Activated naive CD4-positive, alpha-beta T cell treated with anti-CD3 and anti-CD28 coated beads, Interleukin-2, amount 10 ng/mL, durations not matched to agents 7 days and 5 days (primary cell): Measurements from ENCODE around the gene VPS29.
"Not testable (repeated sequence)": the region's sequence is repeated elsewhere in the genome, so short reads cannot be mapped to it uniquely, and the experiment has no call there.

Experiments used
- CTCF ChIA-PET: fragments of 350-600 bp; sonication (Branson Sonifier 250); formaldehyde crosslinking; loops from one replicate; lab custom pipeline; 2021; ENCODE audit warnings: antibody characterized with exemption; lab: Charles Lee
- DNase-seq: peaks from one replicate; pipeline ENCODE4 v3.0.0-alpha.2; 2020
- H3K27ac Mint-ChIP-seq: one replicate; pipeline ENCODE4 v1.8.0; 2021; ENCODE audit warnings: mild to moderate bottlenecking, moderate library complexity, mixed read lengths
- H3K27me3 Mint-ChIP-seq: one replicate; pipeline ENCODE4 v1.8.0; 2021; ENCODE audit warnings: mild to moderate bottlenecking, mixed read lengths
- H3K36me3 Mint-ChIP-seq: one replicate; pipeline ENCODE4 v1.8.0; 2021; ENCODE audit warnings: mixed read lengths
- H3K4me1 Mint-ChIP-seq: one replicate; pipeline ENCODE4 v1.8.0; 2021; ENCODE audit warnings: mixed read lengths
- H3K4me3 Mint-ChIP-seq: one replicate; pipeline ENCODE4 v1.8.0; 2021; ENCODE audit warnings: mild to moderate bottlenecking, moderate library complexity, mixed read lengths
- H3K9me3 Mint-ChIP-seq: one replicate; pipeline ENCODE4 v1.8.0; 2021; ENCODE audit warnings: mixed read lengths

VPS29 gene

GRCh38 chr12:110501752-110502738, at the start of gene VPS29, which contains the start of gene RAD9B:
Gene VPS29, minus strand, starts transcription at chr12:110502111. Its CDS starts 60 bp downstream, at chr12:110502051.
Gene RAD9B, plus strand, starts transcription at chr12:110502331. Its CDS starts 7 bp downstream, at chr12:110502338.
- H3K27ac Mint-ChIP-seq: peak within 1 kb of the TSS; percentile 97
- peaks cover 42% of the 10 kb centered on the region for H3K4me1 Mint-ChIP-seq
- peaks cover 5% of the 10 kb centered on the region for H3K27me3 Mint-ChIP-seq
- H3K36me3 Mint-ChIP-seq: peaks cover 31% of the 10 kb centered on the region
- peak within 1 kb of the TSS; percentile 96 for H3K4me3 Mint-ChIP-seq
- DNase-seq: peak; percentile 100
- H3K9me3 Mint-ChIP-seq: peaks cover 4% of the 10 kb centered on the region
- CTCF ChIA-PET: interaction anchor here (0.6 to 5.0 kb wide), 5 partner anchors 33 to 103 kb away, joined by 3 to 22 read pairs (median 3); partner anchors contain the start of genes FAM216A and GPN3

DNA sequence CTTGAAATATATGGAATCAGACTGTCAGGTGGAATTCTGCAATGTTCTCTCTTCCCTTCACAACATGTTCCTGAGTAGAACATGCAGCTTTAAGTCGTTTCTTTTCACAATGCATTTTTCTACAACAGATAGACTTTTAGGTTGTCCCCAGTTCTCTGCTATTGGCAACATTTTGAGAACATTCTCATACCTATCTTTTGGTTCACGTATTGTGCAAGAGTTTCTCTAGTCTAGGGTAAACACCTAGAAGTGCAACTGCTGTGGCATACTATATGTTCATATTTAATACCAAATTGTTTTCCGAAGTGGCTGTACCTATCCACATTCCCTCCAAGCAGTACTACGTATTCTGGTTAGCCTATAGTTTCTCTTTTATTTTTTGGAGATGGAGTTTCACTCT, 49.1 kb upstream of the VPS29 start:
- Mint-ChIP-seq H3K9me3 (no peaks in the 10 kb centered on the region), H3K27me3 (no peaks in the 10 kb centered on the region), H3K27ac (no peak overlapping the region), H3K36me3 (peaks cover 26% of the 10 kb centered on the region), H3K4me3 (no peak overlapping the region), H3K4me1 (peaks cover 17% of the 10 kb centered on the region)
- DNase-seq: no peak
- CTCF ChIA-PET: interaction anchor here (0.6 to 9.1 kb wide), 10 partner anchors 8 to 166 kb away, joined by 3 to 202 read pairs (median 4); partner anchors contain the start of genes FAM216A and GPN3

- H3K36me3 Mint-ChIP-seq: peaks cover 33% of the 10 kb centered on the region
- H3K4me1 Mint-ChIP-seq: peaks cover 17% of the 10 kb centered on the region
- no peak overlapping the region for H3K4me3 Mint-ChIP-seq
- no peaks in the 10 kb centered on the region for H3K9me3 Mint-ChIP-seq
- no peaks in the 10 kb centered on the region for H3K27me3 Mint-ChIP-seq
- H3K27ac Mint-ChIP-seq: no peak overlapping the region
- no peak for DNase-seq
- CTCF ChIA-PET: interaction anchor here (0.7 to 9.1 kb wide), 4 partner anchors 35 to 277 kb away, joined by 3 to 202 read pairs (median 3); no protein-coding TSS in a partner anchor
Measured at GRCh38 chr12:110549716-110550115, 47.8 kb upstream of the VPS29 start.

- no peak overlapping the region for H3K4me3 Mint-ChIP-seq
- DNase-seq: no peak
- H3K9me3 Mint-ChIP-seq: no peaks in the 10 kb centered on the region
- H3K27ac Mint-ChIP-seq: no peak overlapping the region
- H3K4me1 Mint-ChIP-seq: peaks cover 17% of the 10 kb centered on the region
- peaks cover 40% of the 10 kb centered on the region for H3K36me3 Mint-ChIP-seq
- H3K27me3 Mint-ChIP-seq: no peaks in the 10 kb centered on the region
- CTCF ChIA-PET: interaction anchor here (0.7 to 9.1 kb wide), 4 partner anchors 53 to 278 kb away, joined by 3 to 202 read pairs (median 3); no protein-coding TSS in a partner anchor
Measured at GRCh38 chr12:110548678-110549077, 46.8 kb upstream of the VPS29 start.

- H3K4me3 Mint-ChIP-seq: no peak overlapping the region
- H3K27me3 Mint-ChIP-seq: no peaks in the 10 kb centered on the region
- no peak overlapping the region for H3K27ac Mint-ChIP-seq
- no peaks in the 10 kb centered on the region for H3K9me3 Mint-ChIP-seq
- H3K4me1 Mint-ChIP-seq: peaks cover 24% of the 10 kb centered on the region
- H3K36me3 Mint-ChIP-seq: peaks cover 49% of the 10 kb centered on the region
- CTCF ChIA-PET: interaction anchor here (9.1 kb wide), 1 partner anchor 55 kb away, joined by 202 read pairs; no protein-coding TSS in a partner anchor
- DNase-seq: no peak
Measured at GRCh38 chr12:110547090-110547489, 45.2 kb upstream of the VPS29 start.

DNA sequence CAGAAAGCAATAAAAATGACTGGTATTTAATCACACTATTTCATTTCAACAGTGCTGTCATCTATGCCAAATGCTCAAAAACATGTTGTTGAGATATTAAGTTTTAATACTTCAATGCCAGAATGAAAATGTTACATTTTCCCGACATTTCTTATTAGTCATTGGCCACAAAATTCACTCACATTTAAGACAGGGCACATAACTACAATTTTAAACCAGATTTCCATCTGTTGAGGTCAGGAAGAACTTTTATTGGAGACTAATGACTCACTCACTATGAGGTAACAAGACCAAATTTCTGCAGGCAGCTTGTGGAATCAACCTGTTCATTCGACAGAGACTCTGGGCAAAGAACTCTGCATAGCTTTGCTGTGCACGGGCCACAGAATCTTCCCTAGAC, 44.4 kb upstream of the VPS29 start:
- Mint-ChIP-seq H3K4me3 (no peak overlapping the region), H3K4me1 (peaks cover 20% of the 10 kb centered on the region), H3K27ac (no peak overlapping the region), H3K36me3 (peaks cover 46% of the 10 kb centered on the region), H3K9me3 (no peaks in the 10 kb centered on the region), H3K27me3 (no peaks in the 10 kb centered on the region)
- CTCF ChIA-PET: interaction anchor here (1.2 kb wide), 1 partner anchor 55 kb away, joined by 4 read pairs; no protein-coding TSS in a partner anchor
- no peak for DNase-seq

- CTCF ChIA-PET: interaction anchor here (1.2 kb wide), 1 partner anchor 56 kb away, joined by 4 read pairs; no protein-coding TSS in a partner anchor
- Mint-ChIP-seq H3K27me3 (no peaks in the 10 kb centered on the region), H3K27ac (no peak overlapping the region), H3K9me3 (no peaks in the 10 kb centered on the region), H3K36me3 (peaks cover 42% of the 10 kb centered on the region), H3K4me1 (peaks cover 19% of the 10 kb centered on the region), H3K4me3 (no peak overlapping the region)
- no peak for DNase-seq
Measured at GRCh38 chr12:110545812-110546211, 43.9 kb upstream of the VPS29 start.

DNA sequence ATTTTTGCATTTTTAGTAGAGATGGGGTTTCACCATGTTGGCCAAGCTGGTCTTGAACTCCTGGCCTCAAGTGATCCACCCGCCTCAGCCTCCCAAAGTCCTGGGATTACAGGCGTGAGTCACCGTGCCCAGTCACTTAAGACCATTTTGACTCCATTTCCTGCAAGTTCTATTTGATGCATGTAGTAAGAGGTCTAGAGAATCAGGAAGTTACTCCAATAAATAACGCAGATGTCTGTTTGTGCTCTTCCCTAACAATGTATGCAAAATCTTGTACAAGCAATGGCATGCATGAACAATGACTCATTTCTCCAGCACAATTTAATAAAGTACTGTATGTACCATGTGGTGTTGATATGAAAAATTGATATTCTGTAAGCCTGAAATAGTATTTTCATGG, 43.3 kb upstream of the VPS29 start:
- H3K9me3 Mint-ChIP-seq, H3K4me3 Mint-ChIP-seq, H3K27ac Mint-ChIP-seq, DNase-seq, H3K27me3 Mint-ChIP-seq: not testable (repeated sequence)
- Mint-ChIP-seq H3K36me3 (peaks cover 40% of the 10 kb centered on the region), H3K4me1 (peaks cover 18% of the 10 kb centered on the region)
- CTCF ChIA-PET: interaction anchor here (1.2 kb wide), 1 partner anchor 56 kb away, joined by 4 read pairs; no protein-coding TSS in a partner anchor

DNA sequence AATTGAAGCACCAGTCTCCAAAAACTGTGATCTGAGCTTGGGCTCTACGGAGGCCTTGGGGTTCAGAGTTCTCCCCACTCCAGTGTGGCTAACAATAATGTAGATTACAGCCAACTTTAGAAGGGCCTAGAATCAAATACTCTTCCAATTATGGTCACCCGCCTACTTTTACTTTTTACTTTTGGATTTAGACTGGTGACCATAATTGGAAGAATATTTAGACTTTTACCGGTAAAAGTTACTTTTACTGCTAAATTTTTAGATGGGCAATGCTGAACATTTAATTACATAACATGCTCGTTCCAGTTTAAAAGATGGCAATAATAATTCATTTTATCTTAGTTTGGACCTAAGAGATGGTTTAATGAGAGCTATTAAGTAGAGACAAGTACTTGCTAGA, 42.1 kb upstream of the VPS29 start:
- Mint-ChIP-seq H3K36me3 (peaks cover 42% of the 10 kb centered on the region), H3K27me3 (no peaks in the 10 kb centered on the region), H3K9me3 (no peaks in the 10 kb centered on the region), H3K27ac (no peak overlapping the region), H3K4me3 (no peak overlapping the region), H3K4me1 (peaks cover 16% of the 10 kb centered on the region)
- CTCF ChIA-PET: interaction anchor here (0.7 to 1.5 kb wide), 8 partner anchors 8 to 94 kb away, joined by 3 to 8 read pairs (median 4); partner anchors contain the start of gene ARPC3
- DNase-seq: no peak

GRCh38 chr12:110543252-110543959, 41.5 kb upstream of the VPS29 start:
- Mint-ChIP-seq H3K4me3 (no peak overlapping the region), H3K9me3 (no peaks in the 10 kb centered on the region), H3K27me3 (no peaks in the 10 kb centered on the region), H3K4me1 (peaks cover 17% of the 10 kb centered on the region), H3K27ac (peak overlapping the region; percentile 8), H3K36me3 (peaks cover 42% of the 10 kb centered on the region)
- DNase-seq: no peak
- CTCF ChIA-PET: interaction anchor here (1.0 to 1.5 kb wide), 7 partner anchors 8 to 58 kb away, joined by 3 to 8 read pairs (median 4); no protein-coding TSS in a partner anchor

GRCh38 chr12:110540048-110540447, 38.1 kb upstream of the VPS29 start:
- H3K36me3 Mint-ChIP-seq: peaks cover 58% of the 10 kb centered on the region

GRCh38 chr12:110538869-110539622, 37.1 kb upstream of the VPS29 start:
- DNase-seq: no peak
- Mint-ChIP-seq H3K4me1 (peaks cover 17% of the 10 kb centered on the region), H3K9me3 (no peaks in the 10 kb centered on the region), H3K4me3 (no peak overlapping the region), H3K27ac (peak overlapping the region; percentile 58), H3K27me3 (no peaks in the 10 kb centered on the region), H3K36me3 (peaks cover 61% of the 10 kb centered on the region)
- CTCF ChIA-PET: interaction anchor here (0.8 to 1.2 kb wide), 5 partner anchors 61 to 70 kb away, joined by 3 to 4 read pairs (median 3); partner anchors contain the start of gene FAM216A

More at GRCh38 chr12:110540048-110540447, 38.1 kb upstream of the VPS29 start:
- CTCF ChIA-PET: interaction anchor here (0.8 to 1.2 kb wide), 3 partner anchors 60 to 71 kb away, joined by 3 read pairs; partner anchors contain the start of gene FAM216A
- DNase-seq: no peak
- Mint-ChIP-seq H3K4me3 (no peak overlapping the region), H3K4me1 (peaks cover 15% of the 10 kb centered on the region), H3K9me3 (no peaks in the 10 kb centered on the region), H3K27me3 (no peaks in the 10 kb centered on the region), H3K27ac (no peak overlapping the region)
